Sigmoid colon (tissue), 7 donors: Measurements from ENCODE around the gene ARG2. TPM values are rescaled to one million over a fixed set of nuclear protein-coding genes. Genes with fewer than 3 reads are reported as not detected.
A peak's percentile ranks its signal among the peaks of the same experiment; 100 is the strongest.

Source experiments
- DNase-seq: peaks from one replicate; pipeline ENCODE4 v3.0.0-alpha.2; 2019
- H3K27ac ChIP-seq, 4 donors: fragments of 200-600 bp; sonication (generic); one replicate each; pipeline ENCODE4 v1.5.1; 2016 to 2019; ENCODE audit warnings: mild to moderate bottlenecking in 1 of 4
- H3K27me3 ChIP-seq, 3 donors: fragments of 200-600 bp; sonication (generic); one replicate each; pipeline ENCODE4 v1.5.1; 2019; ENCODE audit warnings: mild to moderate bottlenecking in 1 of 3
- H3K36me3 ChIP-seq, 4 donors: fragments of 200-600 bp; sonication (generic); one replicate each; pipeline ENCODE4 v1.5.1; 2016 to 2019
- H3K4me1 ChIP-seq, 4 donors: fragments of 200-600 bp; sonication (generic); one replicate each; pipeline ENCODE4 v1.5.1; 2017 to 2019
- H3K4me3 ChIP-seq, 4 donors: fragments of 200-600 bp; sonication (generic); one replicate each; pipeline ENCODE4 v1.5.1; 2017 to 2019; ENCODE audit warnings: mild to moderate bottlenecking in 2 of 4, moderate library complexity in 1 of 4
- H3K9me3 ChIP-seq, 4 donors: fragments of 200-600 bp in 3 of 4; sonication (generic) in 3 of 4; one replicate each; pipeline versions ENCODE4 v1.5.1 to v1.6.1; 2013 to 2019
- EP300 ChIP-seq, 4 donors: sonication (generic); formaldehyde crosslinking; IDR thresholded peaks; one replicate each; pipeline ENCODE4 v1.6.1; 2017; ENCODE audit warnings: antibody characterized with exemption in 4 of 4
- POLR2A ChIP-seq, 2 donors: fragments of 450-650 bp; IDR thresholded peaks; one replicate each; pipeline ENCODE4 v1.6.1; 2016; ENCODE audit warnings: antibody characterized with exemption in 2 of 2, mild to moderate bottlenecking in 2 of 2, moderate library complexity in 2 of 2
- POLR2AphosphoS5 ChIP-seq, 4 donors: sonication (generic); formaldehyde crosslinking; IDR thresholded peaks; one replicate each; pipeline ENCODE4 v1.6.1; 2017; ENCODE audit warnings: antibody characterized with exemption in 4 of 4
- WGBS, 2 donors: extraction: QIAGEN DNeasy Blood & Tissue Kit; methylation state at CpG; one replicate each; pipeline ENCODE4 v1.1.7; 2013; 5-methylcytosine and 5-hydroxymethylcytosine counted together
- intact Hi-C: fragments of 100-400 bp; cut with DNase I; formaldehyde crosslinking; loops from one replicate; pipeline ENCODE4 v1.15.1; 2023
- polyA plus RNA-seq, 3 donors: library from polyadenylated mRNA; stranded (reverse); fragments of 200-250 nt; gene quantifications; one replicate each; pipeline ENCODE4 v1.2.3, GENCODE V29; 2013
- total RNA-seq, 4 donors: library from RNA; depleted of rRNA; stranded (reverse); fragments of >200 nt; gene quantifications; one replicate each; pipeline ENCODE4 v1.1.0, GENCODE V29; 2016
- TF ChIP-seq, protein P1 (sequence below), 4 experiments: fragments of 450-650 bp in 3 of 4; fragments of 200-600 bp in 1 of 4; IDR thresholded peaks; one replicate each; pipeline ENCODE4 v1.5.1; 2016 to 2019; ENCODE audit warnings: antibody characterized with exemption in 4 of 4, mild to moderate bottlenecking in 3 of 4, moderate library complexity in 2 of 4
- donor health status: healthy with polysubstance abuse.
- donor health status: Bipolar disorder and iron deficiency.
- donor health status: healthy.

ARG2 gene
- total and polyA plus RNA-seq, 7 donors = 0.60 to 59.2 (median 5.7) TPM

- WGBS, 2 donors = 67 to 83% methylated on average over 1 of the region's 1 CpG
- Histone ChIP-seq H3K27me3 (no peaks in the 10 kb centered on the region), H3K36me3 (no peaks in the 10 kb centered on the region), H3K27ac (no peak overlapping the region), H3K9me3 (no peaks in the 10 kb centered on the region), H3K4me3 (no peak overlapping the region), H3K4me1 (no peaks in the 10 kb centered on the region)
- TF ChIP-seq POLR2A (IDR thresholded peaks at IDR 0.05) = no peak
- TF ChIP-seq, protein P1, sequence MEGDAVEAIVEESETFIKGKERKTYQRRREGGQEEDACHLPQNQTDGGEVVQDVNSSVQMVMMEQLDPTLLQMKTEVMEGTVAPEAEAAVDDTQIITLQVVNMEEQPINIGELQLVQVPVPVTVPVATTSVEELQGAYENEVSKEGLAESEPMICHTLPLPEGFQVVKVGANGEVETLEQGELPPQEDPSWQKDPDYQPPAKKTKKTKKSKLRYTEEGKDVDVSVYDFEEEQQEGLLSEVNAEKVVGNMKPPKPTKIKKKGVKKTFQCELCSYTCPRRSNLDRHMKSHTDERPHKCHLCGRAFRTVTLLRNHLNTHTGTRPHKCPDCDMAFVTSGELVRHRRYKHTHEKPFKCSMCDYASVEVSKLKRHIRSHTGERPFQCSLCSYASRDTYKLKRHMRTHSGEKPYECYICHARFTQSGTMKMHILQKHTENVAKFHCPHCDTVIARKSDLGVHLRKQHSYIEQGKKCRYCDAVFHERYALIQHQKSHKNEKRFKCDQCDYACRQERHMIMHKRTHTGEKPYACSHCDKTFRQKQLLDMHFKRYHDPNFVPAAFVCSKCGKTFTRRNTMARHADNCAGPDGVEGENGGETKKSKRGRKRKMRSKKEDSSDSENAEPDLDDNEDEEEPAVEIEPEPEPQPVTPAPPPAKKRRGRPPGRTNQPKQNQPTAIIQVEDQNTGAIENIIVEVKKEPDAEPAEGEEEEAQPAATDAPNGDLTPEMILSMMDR (IDR thresholded peaks at IDR 0.05) = no peak
- no peak for TF ChIP-seq POLR2AphosphoS5 (IDR thresholded peaks at IDR 0.05)
- TF ChIP-seq EP300 (IDR thresholded peaks at IDR 0.05) = no peak
- intact Hi-C loops = no loop called here
- DNase-seq = no peak
These were observed 9.2 kb upstream of the ARG2 start for GRCh38 chr14:67610491-67610890.

DNA sequence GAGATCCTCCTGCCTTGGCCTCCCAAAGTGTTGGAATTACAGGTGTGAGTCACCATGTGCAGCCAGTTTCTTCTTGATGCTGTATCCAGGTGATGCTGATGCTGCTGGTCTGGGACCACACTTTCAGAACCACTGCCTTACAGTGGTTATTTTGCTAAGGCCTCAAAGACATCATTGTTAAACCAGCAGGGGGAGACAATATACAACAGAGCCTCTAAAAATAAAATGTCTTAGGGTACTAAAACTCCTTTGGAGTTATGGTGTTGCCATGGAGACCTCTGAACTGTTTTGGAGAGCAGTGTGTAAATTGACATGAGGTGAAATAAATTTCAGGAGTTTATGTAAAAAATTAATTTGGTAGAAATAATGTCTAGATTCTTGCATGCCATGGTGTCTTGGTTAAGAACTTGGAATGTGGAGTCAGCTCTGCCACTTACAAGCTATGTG is 1.1 kb upstream of the ARG2 start:
- no peak for DNase-seq
- no peak for TF ChIP-seq EP300 (IDR thresholded peaks at IDR 0.05)
- TF ChIP-seq, protein P1 (IDR thresholded peaks at IDR 0.05) = peak; percentile 60 to 82 (median 70)
- no peak overlapping the region for H3K4me3 ChIP-seq
- H3K36me3 ChIP-seq = no peaks in the 10 kb centered on the region
- no peaks in the 10 kb centered on the region for H3K27me3 ChIP-seq
- peak overlapping the region; percentile 75 to 80 (median 78) for H3K27ac ChIP-seq
- intact Hi-C loops = loop anchor here (1.0 to 2.0 kb wide), 3 partner anchors 48 to 86 kb away; partner anchors contain the start of gene VTI1B
- no peaks in the 10 kb centered on the region for H3K9me3 ChIP-seq
- peaks cover 0 to 41% (median 36%) of the 10 kb centered on the region in 4 donors for H3K4me1 ChIP-seq

- H3K9me3 ChIP-seq = no peaks in the 10 kb centered on the region
- DNase-seq = peak; percentile 68
- intact Hi-C loops = no loop called here
These were observed 581 bp downstream of the ARG2 start for GRCh38 chr14:67620217-67620785.

DNA sequence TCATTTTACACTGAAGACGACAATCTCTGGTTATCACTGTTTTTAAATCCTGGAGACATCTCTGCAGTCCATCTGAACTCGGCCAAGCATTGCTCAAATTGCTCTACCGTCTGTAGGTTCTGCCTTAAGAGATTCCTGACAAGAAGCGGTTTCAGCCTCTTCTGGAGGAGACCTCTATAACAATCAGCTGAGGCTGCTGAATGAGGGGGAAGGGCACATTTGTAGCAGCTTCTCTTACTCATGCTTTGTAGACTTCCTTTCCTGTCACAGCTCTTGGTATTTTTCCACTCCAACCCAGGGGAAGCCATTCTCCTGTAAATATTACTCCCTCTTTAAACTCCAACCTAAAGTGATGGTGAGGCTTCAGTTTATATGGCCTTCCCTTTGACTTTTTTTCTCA is 3.0 kb downstream of the ARG2 start:
- TF ChIP-seq, protein P1 (IDR thresholded peaks at IDR 0.05) = no peak
- TF ChIP-seq POLR2AphosphoS5 (IDR thresholded peaks at IDR 0.05) (peak in 1 of 4 donors; percentile 67), EP300 (IDR thresholded peaks at IDR 0.05) (peak in 1 of 4 donors; percentile 38), POLR2A (IDR thresholded peaks at IDR 0.05) (no peak)
- Histone ChIP-seq H3K36me3 (no peaks in the 10 kb centered on the region), H3K27ac (peak overlapping the region; percentile 72 to 82 (median 79)), H3K27me3 (no peaks in the 10 kb centered on the region), H3K9me3 (no peaks in the 10 kb centered on the region), H3K4me3 (no peak overlapping the region), H3K4me1 (peaks cover 0 to 45% (median 40%) of the 10 kb centered on the region in 4 donors)
- peak; percentile 83 for DNase-seq
- intact Hi-C loops = no loop called here
- WGBS, 2 donors = 55 to 85% methylated on average over 4 of the region's 4 CpGs

More at GRCh38 chr14:67620217-67620785, 581 bp downstream of the ARG2 start:
- 4 to 11% methylated on average over 19 of the region's 19 CpGs for WGBS, 2 donors
- Histone ChIP-seq H3K27me3 (no peaks in the 10 kb centered on the region), H3K4me3 (peak overlapping the region; percentile 46 to 64 (median 60)), H3K36me3 (no peaks in the 10 kb centered on the region), H3K4me1 (peaks cover 0 to 45% (median 40%) of the 10 kb centered on the region in 4 donors), H3K27ac (peak overlapping the region; percentile 75 to 80 (median 78))
- TF ChIP-seq POLR2A (IDR thresholded peaks at IDR 0.05) (no peak), EP300 (IDR thresholded peaks at IDR 0.05) (no peak), POLR2AphosphoS5 (IDR thresholded peaks at IDR 0.05) (no peak)
- TF ChIP-seq, protein P1 (IDR thresholded peaks at IDR 0.05) = no peak
